ENCODE measurements around the gene HECW1.

The HECW1 gene

GRCh38 chr7:43513251-43513650, 400.8 kb downstream of the HECW1 start:
- DNase-seq, result no peak

- DNase-seq, result no peak
Observed at GRCh38 chr7:43516581-43517342, 404.3 kb downstream of the HECW1 start.

- no peak for DNase-seq
Observed at GRCh38 chr7:43517464-43517863, 405.0 kb downstream of the HECW1 start.

- DNase-seq, result no peak
Observed at GRCh38 chr7:43520201-43520600, 407.8 kb downstream of the HECW1 start.

GRCh38 chr7:43522406-43523156, 410.1 kb downstream of the HECW1 start:
- no peak for DNase-seq

- no peak for DNase-seq
Observed at GRCh38 chr7:43528576-43529354, 416.3 kb downstream of the HECW1 start.

GRCh38 chr7:43530553-43531410, 418.3 kb downstream of the HECW1 start:
- DNase-seq, result no peak

GRCh38 chr7:43531700-43532099, 419.3 kb downstream of the HECW1 start:
- no peak for DNase-seq

GRCh38 chr7:43533801-43534479, 421.5 kb downstream of the HECW1 start:
- no peak for DNase-seq

- DNase-seq, result no peak
Observed at GRCh38 chr7:43535031-43535451, 422.6 kb downstream of the HECW1 start.

GRCh38 chr7:43535810-43536585, 423.6 kb downstream of the HECW1 start:
- DNase-seq, result no peak

- DNase-seq, result no peak
Observed at GRCh38 chr7:43536773-43537172, 424.3 kb downstream of the HECW1 start.

GRCh38 chr7:43537765-43538403, 425.4 kb downstream of the HECW1 start:
- no peak for DNase-seq

- no peak for DNase-seq
Observed at GRCh38 chr7:43538404-43538771, 425.9 kb downstream of the HECW1 start.

- no peak for DNase-seq
Observed at GRCh38 chr7:43540471-43540870, 428.0 kb downstream of the HECW1 start.

GRCh38 chr7:43542716-43543115, 430.3 kb downstream of the HECW1 start:
- no peak for DNase-seq

GRCh38 chr7:43546231-43546630, 433.8 kb downstream of the HECW1 start:
- DNase-seq, result no peak

GRCh38 chr7:43550427-43550826, 438.0 kb downstream of the HECW1 start:
- no peak for DNase-seq

- no peak for DNase-seq
Observed at GRCh38 chr7:43552122-43552521, 439.7 kb downstream of the HECW1 start.

- no peak for DNase-seq
Observed at GRCh38 chr7:43553999-43554398, 441.6 kb downstream of the HECW1 start.

- no peak for DNase-seq
Observed at GRCh38 chr7:43554423-43554822, 442.0 kb downstream of the HECW1 start.

Measured in NCI-H1048 (cell line).